ENCODE data around the gene TBCEL. TPM values are rescaled to one million over a fixed set of nuclear protein-coding genes. Genes with fewer than 3 reads are reported as not detected.

TBCEL gene
- total and polyA plus RNA-seq, 10 of the 15 experiments (the other 5 are each of a cell fraction or from before 2014, with no cell fraction given): 2.0 to 10.4 (median 7.3) TPM

GRCh38 chr11:121100943-121101342, 77.0 kb downstream of the TBCEL start, which contains the start of gene TECTA:
Gene TECTA (plus strand): TSS chr11:121101243. CDS start chr11:121102666, 1,423 bp downstream.
- ATAC-seq (no peak), FAIRE-seq (no peak), DNase-seq (ENCODE audit: low read depth, low spot score) (no peak)
- no peak within 1 kb of the TSS for H3K4me2 ChIP-seq (ENCODE audit: control insufficient read depth, insufficient read depth)
- no peaks in the 10 kb centered on the region for H3K9me3 ChIP-seq (replicated peaks; ENCODE audit: control insufficient read depth, insufficient read depth, low read length)
- no peak within 1 kb of the TSS for H3K4me3 ChIP-seq
- no peak within 1 kb of the TSS for H2AFZ ChIP-seq (ENCODE audit: control insufficient read depth, low read depth, low read length)
- CTCF ChIA-PET: interaction anchor here (0.7 kb wide), 1 partner anchor 132 kb away, joined by 3 read pairs; no protein-coding TSS in a partner anchor
- no peak within 1 kb of the TSS for H3K27ac ChIP-seq (ENCODE audit: control insufficient read depth, insufficient read depth)
- POLR2A ChIA-PET: interaction anchor here (0.5 kb wide), 1 partner anchor 264 kb away, joined by 3 read pairs; no protein-coding TSS in a partner anchor
- H4K20me1 ChIP-seq (ENCODE audit: control insufficient read depth, insufficient read depth): no peaks in the 10 kb centered on the region; the same call in 1 of the 2 replicates
- no peaks in the 10 kb centered on the region for H3K36me3 ChIP-seq (ENCODE audit: control insufficient read depth in 2 of 2, insufficient read depth in 2 of 2, low read length in 1 of 2)
- 0% methylated on average over 2 of the region's 2 CpGs for WGBS (ENCODE audit: insufficient coverage, insufficient replicate concordance, low lambda C conversion rate, missing lambda C conversion rate)
- SMC1A ChIA-PET (ENCODE audit: uncharacterized antibody, unreplicated experiment): interaction anchor here (0.6 to 1.2 kb wide), 3 partner anchors 33 to 487 kb away, joined by 3 to 4 read pairs (median 3); no protein-coding TSS in a partner anchor
- H3K4me1 ChIP-seq (ENCODE audit: control insufficient read depth, insufficient read depth, low read length): no peaks in the 10 kb centered on the region
- in situ Hi-C loops (cut with MboI) (no loop called here), intact Hi-C loops (cut with micrococcal nuclease; ENCODE audit: unreplicated experiment) (no loop called here)
- H3K9ac ChIP-seq (ENCODE audit: control insufficient read depth, insufficient read depth, low read length): no peak within 1 kb of the TSS
- no peaks in the 10 kb centered on the region for H3K79me2 ChIP-seq (ENCODE audit: control insufficient read depth, insufficient read depth, low read length)
- H3K27me3 ChIP-seq (replicated peaks in 1 of 2; ENCODE audit: control insufficient read depth in 2 of 2, insufficient read depth in 2 of 2, low read length in 1 of 2): peaks cover 0 to 2% of the 10 kb centered on the region in 2 experiments; a peak in 1 of 4 replicates
- RAD21 ChIA-PET (ENCODE audit: unreplicated experiment): no interaction called here
- no TSS peak for BruUV-seq (replicated peaks)
- TF ChIP-seq SIX5 (IDR thresholded peaks at IDR 0.05; ENCODE audit: low read depth, low read length, severe bottlenecking) (no peak), ZBTB40 (IDR thresholded peaks at IDR 0.05; ENCODE audit: borderline replicate concordance) (no peak), PAX8 (IDR thresholded peaks at IDR 0.05) (no peak), BCLAF1 (IDR thresholded peaks at IDR 0.05) (no peak), NR2C2 (IDR thresholded peaks at IDR 0.05; ENCODE audit: borderline replicate concordance, control insufficient read depth, insufficient read length, low read depth) (no peak), CEBPZ (IDR thresholded peaks at IDR 0.05; ENCODE audit: low read depth, low read length) (no peak), RELB (IDR thresholded peaks at IDR 0.05; ENCODE audit: low read depth) (no peak), ESRRA (IDR thresholded peaks at IDR 0.05; ENCODE audit: low read length) (no peak), TAF1 (IDR thresholded peaks at IDR 0.05; ENCODE audit: borderline replicate concordance, low read depth, low read length) (no peak), SIN3A (IDR thresholded peaks at IDR 0.05; ENCODE audit: low read depth, low read length) (no peak), CHD2 (IDR thresholded peaks at IDR 0.05; ENCODE audit: borderline replicate concordance, low read depth, low read length) (no peak), ZSCAN29 (IDR thresholded peaks at IDR 0.05) (no peak)
